ENCODE data around the gene PPIF.

PPIF gene

DNA sequence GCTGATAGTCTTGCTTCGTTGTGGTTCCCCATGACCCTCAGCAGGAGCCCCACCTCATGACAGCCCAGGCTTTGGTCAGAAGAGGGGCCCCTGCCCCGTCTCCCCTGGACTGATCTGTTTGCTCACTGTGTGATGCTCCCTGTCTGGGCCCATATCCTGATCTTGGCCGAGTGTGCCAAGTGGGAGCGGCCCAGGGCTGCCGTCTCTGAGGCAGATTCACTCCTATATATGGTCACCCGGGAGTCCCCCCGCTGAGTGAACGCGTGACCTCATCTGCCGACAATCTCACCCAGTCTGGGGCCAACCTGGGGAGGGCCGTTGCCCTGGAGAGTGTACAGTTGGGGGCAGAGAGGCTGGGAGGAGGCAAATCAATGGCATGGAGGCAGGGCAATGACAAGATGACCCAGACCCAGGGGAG, 34.5 kb downstream of the PPIF start:
- DNase-seq (ENCODE audit: low read depth in 1 of 2, low spot score in 1 of 2), result no peak
- no peaks in the 10 kb centered on the region for H3K27me3 ChIP-seq (ENCODE audit: insufficient read depth, poor library complexity, severe bottlenecking)
- TF ChIP-seq, protein P1, sequence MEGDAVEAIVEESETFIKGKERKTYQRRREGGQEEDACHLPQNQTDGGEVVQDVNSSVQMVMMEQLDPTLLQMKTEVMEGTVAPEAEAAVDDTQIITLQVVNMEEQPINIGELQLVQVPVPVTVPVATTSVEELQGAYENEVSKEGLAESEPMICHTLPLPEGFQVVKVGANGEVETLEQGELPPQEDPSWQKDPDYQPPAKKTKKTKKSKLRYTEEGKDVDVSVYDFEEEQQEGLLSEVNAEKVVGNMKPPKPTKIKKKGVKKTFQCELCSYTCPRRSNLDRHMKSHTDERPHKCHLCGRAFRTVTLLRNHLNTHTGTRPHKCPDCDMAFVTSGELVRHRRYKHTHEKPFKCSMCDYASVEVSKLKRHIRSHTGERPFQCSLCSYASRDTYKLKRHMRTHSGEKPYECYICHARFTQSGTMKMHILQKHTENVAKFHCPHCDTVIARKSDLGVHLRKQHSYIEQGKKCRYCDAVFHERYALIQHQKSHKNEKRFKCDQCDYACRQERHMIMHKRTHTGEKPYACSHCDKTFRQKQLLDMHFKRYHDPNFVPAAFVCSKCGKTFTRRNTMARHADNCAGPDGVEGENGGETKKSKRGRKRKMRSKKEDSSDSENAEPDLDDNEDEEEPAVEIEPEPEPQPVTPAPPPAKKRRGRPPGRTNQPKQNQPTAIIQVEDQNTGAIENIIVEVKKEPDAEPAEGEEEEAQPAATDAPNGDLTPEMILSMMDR (IDR thresholded peaks at IDR 0.05; ENCODE audit: insufficient read depth, low read length), result no peak
- TF ChIP-seq SPI1 (IDR thresholded peaks at IDR 0.05; ENCODE audit: borderline replicate concordance, low read depth), result no peak
- TF ChIP-seq POLR2AphosphoS5 (IDR thresholded peaks at IDR 0.05; ENCODE audit: low read depth), result no peak
- TF ChIP-seq GABPA (IDR thresholded peaks at IDR 0.05; ENCODE audit: low read depth), result no peak
- TF ChIP-seq, protein P2, sequence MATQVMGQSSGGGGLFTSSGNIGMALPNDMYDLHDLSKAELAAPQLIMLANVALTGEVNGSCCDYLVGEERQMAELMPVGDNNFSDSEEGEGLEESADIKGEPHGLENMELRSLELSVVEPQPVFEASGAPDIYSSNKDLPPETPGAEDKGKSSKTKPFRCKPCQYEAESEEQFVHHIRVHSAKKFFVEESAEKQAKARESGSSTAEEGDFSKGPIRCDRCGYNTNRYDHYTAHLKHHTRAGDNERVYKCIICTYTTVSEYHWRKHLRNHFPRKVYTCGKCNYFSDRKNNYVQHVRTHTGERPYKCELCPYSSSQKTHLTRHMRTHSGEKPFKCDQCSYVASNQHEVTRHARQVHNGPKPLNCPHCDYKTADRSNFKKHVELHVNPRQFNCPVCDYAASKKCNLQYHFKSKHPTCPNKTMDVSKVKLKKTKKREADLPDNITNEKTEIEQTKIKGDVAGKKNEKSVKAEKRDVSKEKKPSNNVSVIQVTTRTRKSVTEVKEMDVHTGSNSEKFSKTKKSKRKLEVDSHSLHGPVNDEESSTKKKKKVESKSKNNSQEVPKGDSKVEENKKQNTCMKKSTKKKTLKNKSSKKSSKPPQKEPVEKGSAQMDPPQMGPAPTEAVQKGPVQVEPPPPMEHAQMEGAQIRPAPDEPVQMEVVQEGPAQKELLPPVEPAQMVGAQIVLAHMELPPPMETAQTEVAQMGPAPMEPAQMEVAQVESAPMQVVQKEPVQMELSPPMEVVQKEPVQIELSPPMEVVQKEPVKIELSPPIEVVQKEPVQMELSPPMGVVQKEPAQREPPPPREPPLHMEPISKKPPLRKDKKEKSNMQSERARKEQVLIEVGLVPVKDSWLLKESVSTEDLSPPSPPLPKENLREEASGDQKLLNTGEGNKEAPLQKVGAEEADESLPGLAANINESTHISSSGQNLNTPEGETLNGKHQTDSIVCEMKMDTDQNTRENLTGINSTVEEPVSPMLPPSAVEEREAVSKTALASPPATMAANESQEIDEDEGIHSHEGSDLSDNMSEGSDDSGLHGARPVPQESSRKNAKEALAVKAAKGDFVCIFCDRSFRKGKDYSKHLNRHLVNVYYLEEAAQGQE (IDR thresholded peaks at IDR 0.05; ENCODE audit: insufficient replicate concordance, low read depth), result no peak
- H3K4me3 ChIP-seq (replicated peaks; ENCODE audit: insufficient read depth, low read length), result no peak overlapping the region
- no peak overlapping the region for H3K27ac ChIP-seq (replicated peaks)

DNA sequence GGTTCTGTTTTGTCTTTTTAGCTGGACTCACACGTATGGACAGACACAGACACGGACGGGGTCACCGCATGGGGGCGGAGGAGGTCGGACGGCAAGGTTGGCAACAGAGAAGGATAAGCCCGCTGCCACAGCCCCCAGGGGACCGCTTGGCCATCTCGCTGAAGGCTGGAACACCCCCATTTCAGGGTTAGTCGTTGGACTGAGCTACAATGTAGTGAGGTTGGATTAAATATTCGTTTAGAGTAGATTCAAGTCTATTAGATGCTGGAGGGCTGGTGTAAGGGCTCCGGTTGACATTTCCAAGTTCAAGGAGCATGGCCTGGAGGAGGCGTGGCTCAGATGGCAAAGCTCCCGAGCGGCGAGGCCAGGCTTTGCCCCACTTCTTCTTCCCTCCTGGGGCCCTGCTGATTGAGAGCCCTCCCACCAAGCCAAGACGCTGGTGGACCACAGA, 35.2 kb downstream of the PPIF start:
- TF ChIP-seq POLR2AphosphoS5 (IDR thresholded peaks at IDR 0.05; ENCODE audit: low read depth) (no peak), SPI1 (IDR thresholded peaks at IDR 0.05; ENCODE audit: borderline replicate concordance, low read depth) (no peak), GABPA (IDR thresholded peaks at IDR 0.05; ENCODE audit: low read depth) (no peak)
- TF ChIP-seq, protein P2 (IDR thresholded peaks at IDR 0.05; ENCODE audit: insufficient replicate concordance, low read depth), result no peak
- TF ChIP-seq, protein P1 (IDR thresholded peaks at IDR 0.05; ENCODE audit: insufficient read depth, low read length), result no peak
- H3K27ac ChIP-seq (replicated peaks), result no peak overlapping the region
- H3K4me3 ChIP-seq (replicated peaks; ENCODE audit: insufficient read depth, low read length), result no peak overlapping the region
- no peaks in the 10 kb centered on the region for H3K27me3 ChIP-seq (ENCODE audit: insufficient read depth, poor library complexity, severe bottlenecking)
- no peak for DNase-seq (ENCODE audit: low read depth in 1 of 2, low spot score in 1 of 2)

DNA sequence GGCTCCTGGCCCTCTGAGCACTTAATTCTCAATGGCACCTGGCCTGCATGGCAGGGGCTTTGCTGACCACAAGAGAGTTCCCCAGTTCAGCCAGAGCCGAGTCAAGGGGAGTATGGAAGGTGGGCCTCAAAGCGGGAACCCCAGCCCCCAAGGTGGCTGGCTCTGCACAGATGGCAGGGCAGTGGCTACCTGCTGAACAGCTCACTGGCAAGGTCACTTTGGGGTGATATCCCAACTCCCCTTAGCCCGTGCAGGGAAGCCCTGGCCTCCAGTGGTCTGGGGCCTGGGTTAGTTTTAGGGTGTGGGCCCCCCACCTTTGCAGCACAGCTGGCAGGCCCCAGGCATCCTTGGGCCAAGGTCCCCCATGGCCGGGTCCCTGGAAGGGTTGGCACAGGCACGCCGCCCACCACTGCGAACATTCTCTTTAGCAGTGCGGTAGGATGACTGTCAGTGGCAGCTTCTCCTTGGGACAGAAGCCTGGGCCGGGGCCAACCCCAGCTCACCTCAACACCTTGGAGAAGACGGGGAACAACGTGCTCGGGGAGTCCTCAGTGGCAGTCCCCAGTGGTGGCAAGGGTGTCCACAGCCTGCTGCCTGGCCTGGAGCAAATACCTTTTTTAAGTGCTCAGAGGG, 36.8 kb downstream of the PPIF start:
- no peaks in the 10 kb centered on the region for H3K27me3 ChIP-seq (ENCODE audit: insufficient read depth, poor library complexity, severe bottlenecking)
- DNase-seq (ENCODE audit: low read depth in 1 of 2, low spot score in 1 of 2), result no peak
- H3K4me3 ChIP-seq (replicated peaks; ENCODE audit: insufficient read depth, low read length), result no peak overlapping the region
- TF ChIP-seq, protein P1 (IDR thresholded peaks at IDR 0.05; ENCODE audit: insufficient read depth, low read length), result no peak
- TF ChIP-seq POLR2AphosphoS5 (IDR thresholded peaks at IDR 0.05; ENCODE audit: low read depth) (no peak), GABPA (IDR thresholded peaks at IDR 0.05; ENCODE audit: low read depth) (no peak), SPI1 (IDR thresholded peaks at IDR 0.05; ENCODE audit: borderline replicate concordance, low read depth) (no peak)
- TF ChIP-seq, protein P2 (IDR thresholded peaks at IDR 0.05; ENCODE audit: insufficient replicate concordance, low read depth), result no peak
- H3K27ac ChIP-seq (replicated peaks), result no peak overlapping the region

Measured in HL-60 (cell line).